ENCODE measurements around the gene NRXN3. TPM values are rescaled to one million over a fixed set of nuclear protein-coding genes. Genes with fewer than 3 reads are reported as not detected.

The NRXN3 gene
- total and polyA plus RNA-seq, 2 of the 4 experiments (the other 2 are of a cell fraction): 4.8 to 25.1 TPM

DNA sequence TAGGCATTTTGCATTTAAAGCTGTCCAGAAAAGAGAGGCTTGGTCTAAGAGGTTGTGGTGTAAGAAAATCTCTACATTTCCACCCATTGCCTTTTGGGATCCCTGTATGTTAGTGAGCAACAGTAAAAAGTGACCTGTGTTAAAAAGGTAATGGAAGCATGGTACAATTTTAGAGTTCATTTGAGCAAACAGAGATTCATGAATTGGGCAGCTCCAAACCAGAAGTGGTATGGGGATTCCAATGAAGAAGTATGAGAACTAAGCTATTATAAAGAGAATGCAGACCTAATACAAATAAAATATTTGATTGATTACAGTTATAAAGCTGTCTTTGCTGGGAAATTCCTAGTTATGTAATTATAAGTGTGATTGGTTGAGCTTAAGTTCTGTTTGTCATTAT, 1134.1 kb downstream of the NRXN3 start:
- H4K8ac ChIP-seq (ENCODE audit: low read depth in 2 of 2, low read length in 2 of 2): no peak overlapping the region
- no peak overlapping the region for H3K4me3 ChIP-seq (ENCODE audit: insufficient read depth, low read depth, low read length)
- H3K27ac ChIP-seq (ENCODE audit: insufficient read depth, low read length): no peak overlapping the region
- no peak overlapping the region for H3K23ac ChIP-seq (ENCODE audit: low read depth, low read length)
- H2BK20ac ChIP-seq (ENCODE audit: low read depth, low read length): no peak overlapping the region
- H2AK5ac ChIP-seq (ENCODE audit: low read depth, low read length): no peak overlapping the region
- no peak overlapping the region for H3K14ac ChIP-seq (replicated peaks; ENCODE audit: low read depth, low read length)
- no peaks in the 10 kb centered on the region for H3K27me3 ChIP-seq (ENCODE audit: control insufficient read depth, insufficient read depth, low read length)
- in situ Hi-C loops (cut with MboI; ENCODE audit: low sequenced_read_pairs): no loop called here
- ChIA-PET CTCF (no interaction called here), POLR2A (ENCODE audit: unreplicated experiment) (no interaction called here)
- DNase-seq (no peak), ATAC-seq (ENCODE audit: low read depth) (no peak)
- no peaks in the 10 kb centered on the region for H3K36me3 ChIP-seq (ENCODE audit: control insufficient read depth, insufficient read depth, low read length)
- no peak overlapping the region for H2BK5ac ChIP-seq (ENCODE audit: low read depth, low read length, poor library complexity, severe bottlenecking)
- H3K4me1 ChIP-seq (ENCODE audit: control insufficient read depth, insufficient read depth, low read length): no peaks in the 10 kb centered on the region
- TF ChIP-seq FOS (IDR thresholded peaks at IDR 0.05; ENCODE audit: low read depth, low read length) (no peak), CEBPB (IDR thresholded peaks at IDR 0.05; ENCODE audit: low read depth, low read length) (no peak), MAZ (IDR thresholded peaks at IDR 0.05; ENCODE audit: borderline replicate concordance, low read depth, low read length) (no peak), RCOR1 (IDR thresholded peaks at IDR 0.05; ENCODE audit: insufficient replicate concordance, low read length) (no peak), MXI1 (IDR thresholded peaks at IDR 0.05; ENCODE audit: borderline replicate concordance, low read depth, low read length) (no peak), CHD1 (IDR thresholded peaks at IDR 0.05; ENCODE audit: low read depth, low read length) (no peak), NFE2L2 (IDR thresholded peaks at IDR 0.05; ENCODE audit: low read depth, low read length) (no peak), RAD21 (IDR thresholded peaks at IDR 0.05; ENCODE audit: low read length) (no peak), MAFK (IDR thresholded peaks at IDR 0.05; ENCODE audit: low read depth, low read length) (no peak), RFX5 (IDR thresholded peaks at IDR 0.05; ENCODE audit: low read depth, low read length) (no peak), SMC3 (IDR thresholded peaks at IDR 0.05; ENCODE audit: low read depth, low read length) (no peak), BHLHE40 (IDR thresholded peaks at IDR 0.05; ENCODE audit: low read depth, low read length) (no peak), POLR2A (IDR thresholded peaks at IDR 0.05; ENCODE audit: low read depth, low read length) (no peak)
- TF ChIP-seq, protein P1, sequence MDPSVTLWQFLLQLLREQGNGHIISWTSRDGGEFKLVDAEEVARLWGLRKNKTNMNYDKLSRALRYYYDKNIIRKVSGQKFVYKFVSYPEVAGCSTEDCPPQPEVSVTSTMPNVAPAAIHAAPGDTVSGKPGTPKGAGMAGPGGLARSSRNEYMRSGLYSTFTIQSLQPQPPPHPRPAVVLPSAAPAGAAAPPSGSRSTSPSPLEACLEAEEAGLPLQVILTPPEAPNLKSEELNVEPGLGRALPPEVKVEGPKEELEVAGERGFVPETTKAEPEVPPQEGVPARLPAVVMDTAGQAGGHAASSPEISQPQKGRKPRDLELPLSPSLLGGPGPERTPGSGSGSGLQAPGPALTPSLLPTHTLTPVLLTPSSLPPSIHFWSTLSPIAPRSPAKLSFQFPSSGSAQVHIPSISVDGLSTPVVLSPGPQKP (IDR thresholded peaks at IDR 0.05; ENCODE audit: borderline replicate concordance, low read depth, low read length): no peak
- TF ChIP-seq, protein P2, sequence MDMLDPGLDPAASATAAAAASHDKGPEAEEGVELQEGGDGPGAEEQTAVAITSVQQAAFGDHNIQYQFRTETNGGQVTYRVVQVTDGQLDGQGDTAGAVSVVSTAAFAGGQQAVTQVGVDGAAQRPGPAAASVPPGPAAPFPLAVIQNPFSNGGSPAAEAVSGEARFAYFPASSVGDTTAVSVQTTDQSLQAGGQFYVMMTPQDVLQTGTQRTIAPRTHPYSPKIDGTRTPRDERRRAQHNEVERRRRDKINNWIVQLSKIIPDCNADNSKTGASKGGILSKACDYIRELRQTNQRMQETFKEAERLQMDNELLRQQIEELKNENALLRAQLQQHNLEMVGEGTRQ (IDR thresholded peaks at IDR 0.05; ENCODE audit: low read depth, low read length): no peak
- TF ChIP-seq, protein P3, sequence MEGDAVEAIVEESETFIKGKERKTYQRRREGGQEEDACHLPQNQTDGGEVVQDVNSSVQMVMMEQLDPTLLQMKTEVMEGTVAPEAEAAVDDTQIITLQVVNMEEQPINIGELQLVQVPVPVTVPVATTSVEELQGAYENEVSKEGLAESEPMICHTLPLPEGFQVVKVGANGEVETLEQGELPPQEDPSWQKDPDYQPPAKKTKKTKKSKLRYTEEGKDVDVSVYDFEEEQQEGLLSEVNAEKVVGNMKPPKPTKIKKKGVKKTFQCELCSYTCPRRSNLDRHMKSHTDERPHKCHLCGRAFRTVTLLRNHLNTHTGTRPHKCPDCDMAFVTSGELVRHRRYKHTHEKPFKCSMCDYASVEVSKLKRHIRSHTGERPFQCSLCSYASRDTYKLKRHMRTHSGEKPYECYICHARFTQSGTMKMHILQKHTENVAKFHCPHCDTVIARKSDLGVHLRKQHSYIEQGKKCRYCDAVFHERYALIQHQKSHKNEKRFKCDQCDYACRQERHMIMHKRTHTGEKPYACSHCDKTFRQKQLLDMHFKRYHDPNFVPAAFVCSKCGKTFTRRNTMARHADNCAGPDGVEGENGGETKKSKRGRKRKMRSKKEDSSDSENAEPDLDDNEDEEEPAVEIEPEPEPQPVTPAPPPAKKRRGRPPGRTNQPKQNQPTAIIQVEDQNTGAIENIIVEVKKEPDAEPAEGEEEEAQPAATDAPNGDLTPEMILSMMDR (conservative IDR thresholded peaks at IDR 0.05; ENCODE audit: low read depth, low read length): no peak
- no peak overlapping the region for H3K4me2 ChIP-seq (ENCODE audit: low read depth, low read length)
- H3K79me1 ChIP-seq (ENCODE audit: low read depth in 1 of 2, low read length in 2 of 2): no peaks in the 10 kb centered on the region
- no peak overlapping the region for H3K18ac ChIP-seq (ENCODE audit: low read depth, low read length)
- H2AFZ ChIP-seq (replicated peaks; ENCODE audit: low read length, poor library complexity): no peak overlapping the region
- H3K56ac ChIP-seq (ENCODE audit: extremely low read depth, insufficient read depth, low read length): no peak overlapping the region
- dilution Hi-C loops (cut with HindIII; ENCODE audit: low sequenced_read_pairs, unreplicated experiment): no loop called here
- H4K91ac ChIP-seq (ENCODE audit: insufficient read depth, low read depth, low read length): no peak overlapping the region
- no peak overlapping the region for H2BK15ac ChIP-seq (ENCODE audit: low read depth, low read length)
- no peak overlapping the region for H3K9ac ChIP-seq (ENCODE audit: low read depth, low read length)
- H3K9me1 ChIP-seq (ENCODE audit: insufficient read depth, low read length): no peaks in the 10 kb centered on the region
- BruUV-seq (replicated peaks): no TSS peak
- no peak overlapping the region for H4K5ac ChIP-seq (ENCODE audit: low read depth, low read length)
- no peak overlapping the region for H2BK120ac ChIP-seq (ENCODE audit: low read depth, low read length)
- H3K9me3 ChIP-seq (ENCODE audit: control insufficient read depth, insufficient read depth, low read length): no peaks in the 10 kb centered on the region
- H3K4ac ChIP-seq (ENCODE audit: low read depth, low read length): no peak overlapping the region
- intact Hi-C loops (cut with micrococcal nuclease): no loop called here
- no peak overlapping the region for H2AK9ac ChIP-seq (replicated peaks; ENCODE audit: low read depth, low read length, poor library complexity)
- no peaks in the 10 kb centered on the region for H4K20me1 ChIP-seq (ENCODE audit: insufficient read depth, low read length)

Measured in IMR-90 (cell line).